Measurements from ENCODE around the gene RNU2-63P. TPM values are rescaled to one million over a fixed set of nuclear protein-coding genes. Genes with fewer than 3 reads are reported as not detected.
"Not testable (repeated sequence)": the region's sequence is repeated elsewhere in the genome, so short reads cannot be mapped to it uniquely, and the experiment has no call there.

The RNU2-63P gene
- total and polyA plus RNA-seq, 7 donors, result not detected

DNA sequence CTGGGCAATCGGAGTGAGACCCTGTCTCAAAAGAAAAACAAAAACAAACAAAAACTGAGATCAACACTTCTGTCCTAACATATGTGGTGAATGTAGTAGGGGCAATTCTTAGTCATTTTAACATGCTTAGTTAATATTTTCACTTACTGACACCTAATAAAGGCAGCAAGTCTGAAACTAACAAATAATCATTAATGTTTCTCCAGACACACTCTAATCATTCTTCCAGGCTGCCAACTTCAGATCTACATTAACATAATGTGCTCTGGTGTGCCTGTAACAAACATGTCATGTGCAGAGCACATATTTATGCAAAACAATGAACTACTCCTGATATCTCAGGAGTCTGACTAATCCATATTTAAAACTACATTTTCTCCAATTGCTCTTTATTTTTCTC is 33.3 kb upstream of the RNU2-63P start:
- Histone ChIP-seq H3K4me1 (peaks cover 0 to 35% (median 13%) of the 10 kb centered on the region in 4 donors), H3K9me3 (no peaks in the 10 kb centered on the region), H3K4me3 (no peak overlapping the region), H3K36me3 (no peaks in the 10 kb centered on the region), H3K27me3 (no peaks in the 10 kb centered on the region), H3K27ac (no peak overlapping the region)
- no peak for DNase-seq
- TF ChIP-seq POLR2A (IDR thresholded peaks at IDR 0.05), result no peak
- intact Hi-C loops (cut with DNase I), result no loop called here
- 84 to 86% methylated on average over 1 of the region's 1 CpG for WGBS, 2 donors

GRCh38 chr2:88048541-88048940 is 32.2 kb upstream of the RNU2-63P start:
- intact Hi-C loops (cut with DNase I), result no loop called here
- Histone ChIP-seq H3K27me3 (no peaks in the 10 kb centered on the region), H3K9me3 (no peaks in the 10 kb centered on the region), H3K36me3 (peaks cover 0 to 6% (median 0%) of the 10 kb centered on the region in 4 donors), H3K4me3 (no peak overlapping the region), H3K27ac (no peak overlapping the region), H3K4me1 (peaks cover 0 to 31% (median 7%) of the 10 kb centered on the region in 4 donors)
- no peak for DNase-seq
- WGBS, 2 donors, result 96 to 97% methylated on average over 3 of the region's 3 CpGs
- TF ChIP-seq POLR2AphosphoS5 (IDR thresholded peaks at IDR 0.05) (no peak), POLR2A (IDR thresholded peaks at IDR 0.05) (no peak), EP300 (IDR thresholded peaks at IDR 0.05) (no peak), CTCF (IDR thresholded peaks at IDR 0.05) (no peak)

DNA sequence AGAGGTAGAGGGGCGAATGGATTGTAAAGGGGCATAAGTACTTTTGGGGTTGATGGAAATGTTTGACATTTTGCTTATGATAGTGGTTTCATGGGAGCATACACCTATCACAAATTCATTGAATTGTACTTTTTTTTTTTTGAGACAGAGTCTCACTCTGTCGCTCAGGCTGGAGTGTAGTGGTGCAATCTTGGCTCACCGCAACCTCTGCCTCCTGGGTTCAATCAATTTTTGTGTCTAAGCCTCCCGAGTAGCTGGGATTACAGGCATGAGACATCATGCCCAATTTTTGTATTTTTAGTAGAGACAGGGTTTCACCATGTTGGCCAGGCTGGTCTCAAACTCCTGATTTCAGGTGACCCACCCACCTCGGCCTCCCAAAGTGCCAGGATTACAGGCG is 29.2 kb upstream of the RNU2-63P start:
- H3K4me3 ChIP-seq; H3K27ac ChIP-seq; H3K9me3 ChIP-seq; H3K27me3 ChIP-seq; DNase-seq; intact Hi-C loops (cut with DNase I): not testable (repeated sequence)
- peaks cover 0 to 10% (median 0%) of the 10 kb centered on the region in 4 donors for H3K36me3 ChIP-seq
- H3K4me1 ChIP-seq, result peaks cover 0 to 23% (median 10%) of the 10 kb centered on the region in 4 donors
- WGBS, 2 donors, result 94 to 96% methylated on average over 6 of the region's 6 CpGs

- Histone ChIP-seq H3K27me3 (no peaks in the 10 kb centered on the region), H3K9me3 (no peaks in the 10 kb centered on the region), H3K4me3 (no peak overlapping the region), H3K36me3 (peaks cover 0 to 10% (median 0%) of the 10 kb centered on the region in 4 donors), H3K4me1 (peaks cover 0 to 34% (median 10%) of the 10 kb centered on the region in 4 donors), H3K27ac (no peak overlapping the region)
- no peak for DNase-seq
- 97 to 98% methylated on average over 5 of the region's 5 CpGs for WGBS, 2 donors
- no peak for TF ChIP-seq POLR2AphosphoS5 (IDR thresholded peaks at IDR 0.05)
- no peak for TF ChIP-seq CTCF (IDR thresholded peaks at IDR 0.05)
- no peak for TF ChIP-seq POLR2A (IDR thresholded peaks at IDR 0.05)
- TF ChIP-seq EP300 (IDR thresholded peaks at IDR 0.05), result no peak
- intact Hi-C loops (cut with DNase I), result no loop called here
Observed at GRCh38 chr2:88042476-88042875, 26.1 kb upstream of the RNU2-63P start.

- Histone ChIP-seq H3K27me3 (no peaks in the 10 kb centered on the region), H3K9me3 (no peaks in the 10 kb centered on the region), H3K27ac (no peak overlapping the region), H3K36me3 (peaks cover 0 to 34% (median 0%) of the 10 kb centered on the region in 4 donors), H3K4me3 (no peak overlapping the region), H3K4me1 (peaks cover 0 to 33% (median 4%) of the 10 kb centered on the region in 4 donors)
- DNase-seq, result no peak
- intact Hi-C loops (cut with DNase I), result no loop called here
- TF ChIP-seq POLR2A (IDR thresholded peaks at IDR 0.05) (no peak), EP300 (IDR thresholded peaks at IDR 0.05) (no peak), CTCF (IDR thresholded peaks at IDR 0.05) (no peak), POLR2AphosphoS5 (IDR thresholded peaks at IDR 0.05) (no peak)
- 95 to 98% methylated on average over 4 of the region's 4 CpGs for WGBS, 2 donors
Observed at GRCh38 chr2:88038263-88039105, 22.1 kb upstream of the RNU2-63P start.
